HG03066 (cell line): ENCODE measurements around the gene CKAP4.
"Not testable (repeated sequence)": the region's sequence is repeated elsewhere in the genome, so short reads cannot be mapped to it uniquely, and the experiment has no call there.

Experiments used
- ATAC-seq: cut with Tn5 transposase; IDR thresholded peaks from one replicate; pipeline ENCODE4 v1.9.1; 2021; ENCODE audit warnings: low read depth; ENCODE audit not compliant: unreplicated experiment

Gene CKAP4, protein sequence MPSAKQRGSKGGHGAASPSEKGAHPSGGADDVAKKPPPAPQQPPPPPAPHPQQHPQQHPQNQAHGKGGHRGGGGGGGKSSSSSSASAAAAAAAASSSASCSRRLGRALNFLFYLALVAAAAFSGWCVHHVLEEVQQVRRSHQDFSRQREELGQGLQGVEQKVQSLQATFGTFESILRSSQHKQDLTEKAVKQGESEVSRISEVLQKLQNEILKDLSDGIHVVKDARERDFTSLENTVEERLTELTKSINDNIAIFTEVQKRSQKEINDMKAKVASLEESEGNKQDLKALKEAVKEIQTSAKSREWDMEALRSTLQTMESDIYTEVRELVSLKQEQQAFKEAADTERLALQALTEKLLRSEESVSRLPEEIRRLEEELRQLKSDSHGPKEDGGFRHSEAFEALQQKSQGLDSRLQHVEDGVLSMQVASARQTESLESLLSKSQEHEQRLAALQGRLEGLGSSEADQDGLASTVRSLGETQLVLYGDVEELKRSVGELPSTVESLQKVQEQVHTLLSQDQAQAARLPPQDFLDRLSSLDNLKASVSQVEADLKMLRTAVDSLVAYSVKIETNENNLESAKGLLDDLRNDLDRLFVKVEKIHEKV

DNA sequence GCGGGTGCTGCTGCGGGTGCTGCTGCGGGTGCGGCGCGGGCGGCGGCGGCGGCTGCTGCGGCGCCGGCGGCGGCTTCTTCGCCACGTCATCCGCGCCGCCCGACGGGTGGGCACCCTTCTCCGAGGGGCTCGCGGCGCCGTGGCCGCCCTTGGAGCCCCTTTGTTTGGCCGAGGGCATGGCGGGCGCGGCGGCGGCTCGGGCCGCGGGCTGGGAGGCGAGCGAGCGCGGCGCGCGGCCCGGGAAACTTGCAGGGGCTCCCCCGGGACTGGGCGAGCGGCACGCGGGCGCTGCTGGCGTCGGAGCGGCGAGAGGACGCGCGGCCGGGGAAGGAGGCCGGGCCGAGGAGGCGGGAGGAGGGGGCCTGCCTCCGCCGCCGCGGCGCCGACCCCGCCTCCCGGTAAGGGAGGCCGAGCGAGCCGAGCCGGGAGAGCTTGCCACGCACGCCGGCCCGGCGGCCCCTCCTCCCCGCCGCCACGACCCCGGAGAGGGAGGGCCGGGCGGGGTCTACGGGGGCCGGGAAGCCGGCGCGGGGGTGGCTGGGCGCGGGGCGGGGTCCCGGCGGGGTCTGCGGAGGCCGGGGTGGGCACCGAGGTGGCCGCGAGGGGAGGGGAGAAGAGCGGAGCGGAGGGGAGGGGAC, at the start of gene CKAP4:
TSS of gene CKAP4 (minus strand) at position 347 of the 638 bp plus-strand sequence. CDS start at position 178, 169 bp downstream.
- ATAC-seq, result peak; percentile 46

DNA sequence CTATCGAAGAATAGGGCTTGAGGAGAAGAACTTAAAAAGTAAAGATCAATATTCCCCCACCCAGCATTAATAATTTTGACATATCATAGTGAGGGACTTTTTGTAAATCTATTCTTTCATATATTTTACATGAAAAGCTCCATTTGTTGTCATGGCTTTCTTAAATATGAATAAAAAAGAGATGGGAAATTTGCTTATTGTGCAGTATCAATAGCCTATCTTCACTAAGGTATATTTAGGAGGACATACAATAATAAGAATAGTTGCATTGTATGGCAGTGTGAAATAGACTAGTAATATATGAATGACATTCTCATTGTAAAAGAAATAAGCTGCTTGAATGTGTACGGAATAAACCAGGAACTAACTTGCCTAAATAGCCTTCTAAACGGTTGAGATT, 49.3 kb upstream of the CKAP4 start:
- no peak for ATAC-seq

DNA sequence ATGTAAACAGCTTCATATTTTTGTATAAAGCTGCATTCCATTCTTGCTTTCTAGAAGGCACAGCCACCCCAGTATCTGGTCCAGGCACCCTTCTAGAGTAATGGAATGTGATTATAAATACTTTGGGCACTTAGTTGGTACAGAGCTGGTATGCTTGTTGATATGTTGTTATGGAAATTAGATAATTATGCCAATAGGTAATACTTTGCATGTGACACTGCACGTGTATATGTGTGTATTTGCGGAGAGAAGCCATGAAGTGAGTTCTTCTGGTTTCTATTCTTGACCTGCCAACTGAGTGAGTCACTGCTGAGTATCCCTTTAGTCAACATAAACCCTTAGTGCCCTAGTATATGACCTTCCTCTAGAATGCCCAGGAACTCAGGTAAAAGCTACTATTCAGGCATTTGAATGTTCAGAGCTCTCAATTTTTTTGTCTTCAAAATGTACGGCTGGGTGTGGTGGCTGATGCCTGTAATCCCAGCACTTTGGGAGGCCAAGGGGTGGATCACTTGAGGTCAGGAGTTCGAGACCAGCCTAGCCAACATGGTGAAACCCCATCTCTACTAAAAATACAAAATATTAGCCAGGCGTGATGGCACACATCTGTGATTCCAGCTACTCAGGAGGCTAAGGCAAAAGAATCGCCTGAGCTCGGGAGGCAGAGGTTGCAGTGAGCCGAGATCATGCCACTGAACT, 48.5 kb upstream of the CKAP4 start:
- no peak for ATAC-seq

DNA sequence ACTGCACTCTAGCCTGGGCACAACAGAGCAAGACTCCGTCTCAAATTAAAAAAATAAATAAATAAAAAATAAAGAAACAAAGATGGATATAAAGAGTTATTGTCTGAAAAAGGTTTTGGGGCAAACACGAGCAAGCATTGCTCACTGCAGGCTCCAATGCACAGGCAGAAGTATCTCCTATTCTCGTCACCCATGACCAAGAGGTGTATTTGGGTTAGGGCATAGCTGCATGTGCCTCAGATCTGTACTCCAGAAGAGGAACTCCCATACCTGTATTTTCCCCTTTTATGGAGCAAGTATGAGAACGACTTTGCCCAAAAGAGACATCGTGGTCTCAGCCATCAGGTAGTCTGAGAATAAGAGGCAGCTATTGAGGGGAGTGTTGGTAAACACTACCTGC, 44.5 kb upstream of the CKAP4 start:
- no peak for ATAC-seq

DNA sequence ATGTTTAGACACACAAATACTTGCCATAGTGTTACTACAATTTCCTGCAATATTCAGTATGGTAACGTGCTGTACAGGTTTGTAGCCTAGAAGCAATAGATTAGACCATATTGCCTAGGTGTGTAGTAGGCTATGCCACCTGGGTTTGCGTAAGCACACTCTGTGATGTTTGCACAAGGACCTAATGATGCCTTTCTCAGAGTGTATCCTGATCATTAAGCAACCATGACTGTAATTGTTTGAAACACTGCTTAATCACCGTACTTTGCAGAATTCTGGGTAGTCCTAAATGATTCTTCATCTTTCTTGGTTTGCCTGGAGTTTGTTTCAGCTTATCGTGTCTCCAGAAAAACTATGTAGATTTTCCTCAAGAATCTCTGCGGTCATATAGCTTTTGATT, 43.5 kb upstream of the CKAP4 start:
- no peak for ATAC-seq

DNA sequence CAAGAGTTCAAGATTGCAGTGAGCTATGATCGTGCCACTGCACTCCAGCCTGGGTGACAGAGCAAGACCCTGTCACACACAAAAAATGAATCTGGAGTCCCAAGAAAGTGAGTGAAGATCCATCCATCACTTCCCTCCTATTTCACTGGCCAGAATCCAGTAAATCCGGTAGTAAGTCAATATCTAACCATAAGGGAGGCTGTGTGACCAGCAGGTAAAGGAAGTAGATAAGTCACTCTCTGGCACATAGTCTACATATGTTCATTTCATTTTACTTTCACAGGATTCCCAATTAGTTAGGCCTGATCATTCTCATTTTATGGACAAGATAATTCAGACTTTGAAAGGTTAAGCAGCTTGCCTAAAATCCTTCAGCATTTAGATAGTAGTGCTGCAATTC, 42.8 kb upstream of the CKAP4 start:
- ATAC-seq, result no peak

DNA sequence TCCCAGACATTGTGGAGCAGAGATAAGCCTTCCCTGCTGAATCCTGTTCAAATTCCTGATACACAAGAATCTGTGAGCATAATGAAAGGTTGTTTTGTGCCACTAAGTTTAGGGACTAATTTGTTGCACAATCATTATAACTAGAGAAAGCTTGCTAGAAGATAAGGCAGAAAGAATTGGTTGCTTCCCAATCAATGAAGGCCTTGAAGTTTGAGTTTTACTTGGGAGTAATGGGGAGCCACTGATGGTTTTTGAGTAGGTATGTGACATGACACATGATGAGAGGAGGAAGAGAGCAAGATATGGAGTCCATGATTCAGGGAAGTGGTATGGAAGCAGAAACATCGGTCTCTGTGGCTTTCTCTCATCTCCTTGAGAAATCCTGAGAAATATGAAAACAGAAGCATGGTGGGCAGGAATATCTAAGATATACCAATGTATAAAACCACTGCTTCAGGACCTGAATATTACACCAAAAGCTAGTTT, 41.4 kb upstream of the CKAP4 start:
- ATAC-seq, result no peak

DNA sequence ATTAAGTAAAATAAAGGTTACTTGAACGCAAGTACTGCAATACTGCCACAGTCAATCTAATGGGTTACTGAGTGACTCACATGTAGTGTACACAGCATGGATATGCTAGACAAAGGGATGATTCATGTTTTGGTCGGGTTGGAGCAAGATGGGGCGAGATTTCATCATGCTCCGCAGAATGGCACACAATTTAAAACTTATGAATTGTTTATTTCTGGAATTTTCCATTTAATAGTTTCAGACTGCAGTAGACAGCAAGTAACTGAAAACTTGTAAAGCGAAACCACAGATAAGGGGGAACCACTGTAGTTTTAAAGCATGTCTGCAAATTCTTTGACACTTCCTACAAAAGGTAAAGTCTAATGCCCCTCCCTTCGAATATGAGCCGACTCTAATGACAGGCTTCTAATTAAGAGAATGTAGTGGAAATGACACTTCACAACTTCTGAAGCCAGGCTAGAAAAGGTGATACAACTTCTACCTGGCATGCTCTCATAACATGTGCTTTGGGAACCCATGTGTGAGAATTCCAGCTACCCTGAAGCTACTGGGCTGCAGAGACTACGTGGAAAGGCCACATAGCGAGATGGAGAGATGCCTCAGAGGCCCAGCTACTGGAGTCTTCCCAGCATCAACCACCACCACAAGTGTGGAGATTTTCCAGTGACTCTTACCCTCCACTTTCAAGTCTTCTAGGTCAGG, 40.8 kb upstream of the CKAP4 start:
- ATAC-seq, result no peak

DNA sequence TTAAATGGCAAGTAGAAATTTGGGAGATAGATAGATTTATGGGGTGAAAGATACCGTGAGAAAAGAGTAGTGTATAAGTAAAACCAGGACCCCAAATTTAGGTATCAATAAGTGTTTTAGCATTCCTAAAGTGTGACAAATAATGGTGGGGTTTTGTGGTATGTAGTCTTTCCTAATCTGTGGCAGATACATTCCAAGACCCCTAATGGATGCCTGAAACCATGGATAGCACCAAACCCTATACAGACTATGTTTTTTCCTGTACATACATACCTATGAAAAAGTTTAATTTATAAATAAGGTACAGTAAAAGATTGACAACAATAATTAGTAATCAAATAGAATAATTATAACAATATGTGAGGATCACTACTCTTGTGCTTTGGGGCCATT, 40.3 kb upstream of the CKAP4 start:
- ATAC-seq, result no peak

DNA sequence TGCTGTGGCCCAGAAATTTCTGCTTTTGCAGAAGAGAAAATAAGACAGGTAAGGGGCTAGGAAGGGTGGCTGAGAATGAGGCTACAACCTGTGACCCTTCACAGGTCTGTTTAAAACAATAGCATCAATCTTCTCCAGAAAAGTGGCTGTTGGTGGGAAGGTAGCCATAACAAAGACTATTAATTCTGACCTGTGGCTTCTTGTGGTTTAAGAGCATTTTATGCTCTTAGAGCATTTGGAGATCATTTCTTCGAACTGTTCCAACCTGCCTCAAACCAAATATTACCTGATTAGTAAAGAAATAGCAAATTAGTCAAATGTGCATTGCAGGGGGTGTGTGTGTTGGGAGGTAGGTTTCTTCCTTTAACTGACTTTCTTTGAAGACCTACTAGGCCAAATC, 39.5 kb upstream of the CKAP4 start:
- ATAC-seq, result no peak

DNA sequence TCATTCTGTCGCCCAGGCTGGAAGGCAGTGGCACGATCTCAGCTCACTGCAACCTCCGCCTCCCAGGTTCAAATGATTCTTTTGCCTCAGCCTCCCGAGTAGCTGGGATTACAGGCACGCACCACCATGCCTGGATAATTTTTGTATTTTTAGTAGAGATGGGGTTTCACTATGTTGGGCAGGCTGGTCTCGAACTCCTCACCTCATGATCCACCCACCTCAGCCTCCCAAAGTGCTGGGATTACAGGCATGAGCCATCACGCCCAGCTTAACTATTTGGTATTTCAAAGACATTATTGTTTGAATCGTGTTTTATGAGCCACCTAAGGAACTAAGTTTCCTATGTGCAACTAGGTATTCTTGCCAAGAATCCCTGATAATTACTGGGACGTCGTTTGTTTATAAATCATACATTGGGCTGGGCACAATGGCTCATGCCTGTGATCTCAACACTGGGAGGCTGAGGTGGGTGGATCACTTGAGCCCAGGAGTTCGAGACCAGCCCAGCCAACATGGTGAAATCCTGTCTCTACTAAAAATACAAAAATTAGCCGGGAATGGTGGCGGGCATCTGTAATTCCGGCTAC, 38.8 kb upstream of the CKAP4 start:
- ATAC-seq, result not testable (repeated sequence)

DNA sequence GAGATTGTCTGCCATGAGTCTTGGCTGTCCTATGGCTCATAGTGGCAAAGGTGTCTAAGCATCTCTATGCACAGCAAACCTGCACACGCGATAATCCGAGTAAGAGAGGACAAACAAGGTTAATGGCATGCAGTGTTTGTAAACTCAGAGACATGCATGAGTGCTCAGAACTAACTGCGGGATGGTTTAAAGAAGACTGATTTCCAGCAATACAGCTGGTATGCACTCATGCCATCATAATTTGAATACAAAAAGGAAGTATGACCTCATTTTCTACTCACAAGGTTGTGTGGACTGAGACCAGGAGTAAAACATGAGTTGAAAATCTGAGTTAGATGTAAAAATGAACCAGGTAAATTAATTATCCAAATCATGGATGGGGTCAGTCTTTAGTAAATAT, 38.2 kb upstream of the CKAP4 start:
- no peak for ATAC-seq

DNA sequence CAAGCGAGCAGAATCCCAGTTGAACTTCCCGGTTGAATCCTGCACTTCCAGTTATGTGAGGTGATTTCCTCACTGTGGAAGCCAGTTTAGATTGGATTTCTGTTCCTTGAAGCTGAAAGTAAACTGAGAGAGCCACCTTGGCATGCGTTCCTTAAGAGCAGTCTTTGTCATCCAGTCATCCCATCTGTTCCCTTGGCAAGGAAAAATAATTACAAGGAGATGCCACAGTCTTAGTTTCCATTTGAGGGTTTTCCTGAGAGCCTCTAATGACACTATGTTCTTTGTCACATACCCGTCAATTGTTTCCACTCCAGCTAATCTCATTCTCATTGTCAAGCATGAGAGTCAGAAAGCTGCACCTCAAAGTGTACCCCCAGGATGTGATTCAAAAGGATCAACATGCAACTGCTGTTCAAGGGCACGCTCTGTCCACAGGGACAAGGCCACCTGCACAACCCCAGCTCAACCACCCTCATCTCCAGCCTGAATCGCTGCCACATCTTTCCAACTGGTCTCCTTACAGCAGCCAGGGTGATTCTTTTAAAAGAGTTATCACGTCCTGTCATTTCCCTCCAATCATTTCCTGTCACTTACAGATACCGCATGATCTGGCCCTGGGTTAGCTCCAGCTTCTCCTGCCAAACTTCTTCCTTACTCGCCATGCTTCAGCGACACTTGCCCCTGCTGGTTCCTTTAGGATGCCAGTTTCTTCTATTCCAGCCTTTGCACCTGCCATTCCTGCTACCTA, 36.7 kb upstream of the CKAP4 start:
- ATAC-seq, result no peak

DNA sequence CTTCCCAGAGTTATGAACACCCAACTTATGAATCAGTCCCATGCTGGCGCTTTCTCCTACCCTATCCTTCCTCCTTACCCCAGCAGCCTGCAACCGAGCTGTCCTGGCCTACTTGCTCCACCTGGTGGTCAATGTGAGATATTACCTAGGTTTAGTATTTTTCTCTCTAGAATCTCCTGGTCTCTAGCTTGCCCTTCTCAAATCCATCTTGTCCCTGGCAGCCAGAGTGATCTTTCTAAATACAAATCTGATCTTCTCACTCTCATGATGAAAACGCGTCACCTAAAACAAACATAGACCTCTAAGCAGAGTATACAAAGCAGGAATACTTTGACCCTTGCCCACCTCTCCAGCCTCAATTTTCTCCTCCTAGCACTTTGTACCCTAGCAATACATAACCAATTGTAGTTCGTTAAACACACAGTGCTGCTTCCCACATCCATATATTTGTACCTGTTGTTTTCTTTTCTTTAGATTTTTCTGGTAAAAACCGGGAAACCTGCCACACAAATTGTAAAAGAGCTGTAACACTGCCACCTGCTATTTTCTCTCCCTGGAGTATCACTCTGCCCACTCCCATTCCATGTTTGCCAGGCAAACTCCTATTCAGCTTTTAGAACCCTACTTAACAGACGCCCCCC, 34.8 kb upstream of the CKAP4 start:
- ATAC-seq, result no peak

DNA sequence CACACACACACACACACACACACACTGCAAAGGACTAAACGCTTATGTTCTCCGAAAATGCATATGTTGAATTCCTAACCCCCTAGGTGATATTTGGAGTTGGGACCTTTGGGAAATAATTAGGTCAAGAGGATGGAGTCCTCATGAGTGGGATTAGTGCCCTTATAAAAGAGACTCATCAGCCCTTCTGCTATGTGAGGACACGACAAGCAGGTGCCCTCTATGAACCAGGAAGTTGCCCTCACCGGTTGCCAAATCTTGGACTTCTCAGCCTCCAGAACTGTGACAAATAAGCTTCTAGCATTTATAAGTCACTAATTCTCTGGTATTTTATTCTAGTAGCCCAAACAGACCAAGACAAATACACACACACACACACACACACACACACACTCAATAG, 34.0 kb upstream of the CKAP4 start:
- ATAC-seq, result no peak

DNA sequence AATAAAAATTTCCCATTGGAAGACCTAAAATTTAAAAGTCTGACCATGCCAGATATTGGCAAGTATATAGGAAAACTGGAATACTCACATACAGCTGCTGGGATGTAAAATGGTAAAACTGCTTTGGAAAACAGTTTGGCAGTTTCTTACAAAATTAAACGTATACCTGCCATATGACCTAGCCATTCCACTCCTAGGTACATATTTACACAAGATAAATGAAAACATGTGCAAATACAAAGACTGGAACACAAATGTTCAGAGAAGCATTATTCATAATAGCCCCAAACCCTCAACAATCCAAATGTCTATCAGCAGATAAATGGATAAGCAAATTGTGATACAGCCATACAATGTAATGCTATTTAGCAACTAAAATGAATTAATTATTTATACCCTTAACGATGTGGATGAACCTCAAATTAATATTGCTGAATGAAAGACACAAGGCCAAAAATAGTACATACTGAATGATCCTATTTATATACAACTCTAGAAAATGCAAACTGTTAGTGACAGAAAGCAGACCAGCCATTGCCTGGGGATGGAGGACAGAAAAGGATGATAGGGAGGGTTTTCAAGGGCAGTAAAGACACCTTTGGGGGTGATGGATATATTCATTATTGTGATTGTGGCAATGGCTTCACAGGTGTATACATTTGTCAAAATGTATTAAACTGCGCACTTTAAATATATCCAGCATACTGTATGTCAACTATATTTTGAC, 33.4 kb upstream of the CKAP4 start:
- ATAC-seq, result no peak

DNA sequence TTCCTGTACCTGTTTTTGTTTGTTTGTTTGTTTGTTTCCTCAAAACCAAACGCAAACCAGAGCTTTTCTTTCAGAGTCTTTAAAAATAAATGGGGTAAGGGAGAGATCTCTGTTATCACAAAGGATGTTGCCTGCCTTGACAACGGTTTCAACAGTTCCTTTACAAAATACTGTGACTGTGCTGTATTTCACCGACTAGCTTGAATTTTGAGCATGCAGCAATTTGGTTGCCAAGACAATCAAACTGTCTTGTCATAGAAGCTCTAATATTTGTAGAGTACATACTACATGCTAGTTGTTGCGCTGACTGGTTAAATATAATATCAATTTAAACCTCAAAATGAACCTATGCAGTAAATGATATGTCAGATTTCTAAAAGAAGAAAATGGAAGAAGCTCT, 32.3 kb upstream of the CKAP4 start:
- ATAC-seq, result no peak

DNA sequence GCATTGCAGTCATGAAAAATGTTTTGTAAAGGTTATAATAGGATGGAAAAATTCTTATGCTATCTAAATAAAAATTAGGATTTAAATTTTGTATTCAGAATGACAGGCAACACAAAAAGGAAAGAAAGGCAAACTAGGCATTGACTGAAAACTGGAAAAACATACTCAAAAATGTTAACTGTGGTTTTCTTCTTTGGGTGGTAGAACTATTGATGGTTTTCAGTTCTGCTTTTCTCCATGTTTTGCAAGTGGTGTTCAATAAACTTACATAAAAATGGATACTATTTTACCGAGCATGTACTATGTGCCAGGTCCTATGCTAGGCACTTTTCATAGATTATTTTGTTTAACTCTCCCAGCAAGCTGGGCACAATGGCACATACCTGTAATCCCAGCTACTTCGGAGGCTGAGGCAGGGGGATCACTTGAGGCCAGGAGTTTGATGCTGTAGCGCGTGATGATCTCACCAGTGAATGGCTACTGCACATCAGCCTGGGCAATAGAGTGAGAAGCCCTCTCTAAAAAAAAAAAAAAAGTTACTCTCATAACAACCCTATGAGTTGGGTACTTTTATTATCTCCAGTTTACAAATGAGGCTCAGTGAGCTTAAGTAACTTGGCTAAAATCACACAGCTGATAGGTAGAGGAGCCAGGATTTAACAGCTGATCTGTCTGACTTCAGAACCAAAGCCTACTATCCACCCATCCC, 28.4 kb upstream of the CKAP4 start:
- ATAC-seq, result peak; percentile 78
